Fibroblast of mammary gland (primary cell): ENCODE measurements around the gene NOL9.

ENCODE experiments used
- DNase-seq: peaks from one replicate; pipeline ENCODE4 v3.0.0-alpha.2; 2010; ENCODE audit warnings: low read depth
- H3K4me3 ChIP-seq: 2 replicates; pipeline ENCODE4 v1.5.1; 2011; ENCODE audit warnings: low read depth, mild to moderate bottlenecking, low read length, moderate library complexity; ENCODE audit not compliant: control insufficient read depth
- CTCF ChIP-seq: conservative IDR thresholded peaks from 2 replicates; pipeline ENCODE4 v1.5.1; 2011; ENCODE audit warnings: low read depth, low read length, inconsistent platforms; ENCODE audit not compliant: control insufficient read depth, insufficient read depth

Gene NOL9

GRCh38 chr1:6523566-6523965, 30.7 kb downstream of the NOL9 start:
- H3K4me3 ChIP-seq, result no peak overlapping the region
- DNase-seq, result peak; percentile 53
- TF ChIP-seq CTCF, result peak; percentile 63

DNA sequence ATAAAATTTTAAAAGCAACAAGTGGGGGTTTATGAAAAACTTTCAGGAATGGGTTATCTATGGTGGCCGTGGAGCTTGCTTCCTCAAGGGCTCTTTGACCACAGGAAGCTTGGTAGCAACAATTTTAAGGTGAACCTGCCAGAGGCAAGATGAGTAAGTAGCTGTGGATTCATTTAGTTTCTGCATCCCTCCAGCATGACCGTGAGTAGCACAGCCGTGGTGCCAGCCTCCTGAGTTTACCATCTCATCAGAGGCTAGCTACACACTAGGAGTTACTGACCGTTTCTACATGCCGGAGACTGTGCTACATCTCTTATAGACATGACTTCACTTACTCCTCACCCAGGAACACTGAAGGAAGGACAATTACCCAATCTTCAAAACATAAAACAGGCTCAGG, 32.8 kb downstream of the NOL9 start:
- no peak for TF ChIP-seq CTCF
- DNase-seq, result no peak
- H3K4me3 ChIP-seq, result no peak overlapping the region

DNA sequence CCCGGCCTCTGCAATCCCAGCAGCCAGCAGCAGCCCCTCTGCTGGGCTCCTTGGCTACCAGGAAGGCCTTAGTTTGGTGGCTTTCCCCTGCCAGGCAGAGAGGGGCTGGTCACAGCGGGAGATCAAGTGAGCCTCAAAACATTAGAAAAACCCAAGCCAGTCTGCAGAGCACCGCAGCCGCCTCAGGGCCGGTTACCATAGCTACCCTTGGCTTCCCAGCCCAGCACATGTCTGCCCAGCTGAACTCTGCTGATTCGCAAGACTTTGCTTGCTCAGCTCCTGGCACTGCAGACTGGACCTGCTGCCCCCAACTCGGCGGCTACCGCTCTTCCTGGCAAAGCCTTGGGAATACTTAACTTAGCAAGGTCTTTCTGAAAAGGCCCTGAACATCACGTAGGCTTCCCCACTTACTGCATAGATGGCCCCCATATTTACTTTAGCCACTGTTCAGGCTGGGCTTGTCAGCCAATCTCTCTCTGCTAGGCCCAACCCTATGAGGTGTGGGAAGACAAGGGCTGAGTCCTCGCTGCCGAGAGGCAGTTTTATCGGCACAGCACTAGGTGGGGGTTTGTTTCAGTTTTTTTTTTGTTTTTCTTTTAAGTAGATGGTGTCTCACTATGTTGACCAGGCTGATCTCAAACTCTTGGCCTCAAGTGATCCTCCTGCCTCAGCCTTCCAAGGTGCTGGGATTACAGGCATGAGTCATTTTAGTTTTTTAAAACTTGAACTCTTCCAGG, 34.2 kb downstream of the NOL9 start:
- H3K4me3 ChIP-seq, result no peak overlapping the region
- TF ChIP-seq CTCF, result no peak
- peak; percentile 61 for DNase-seq

DNA sequence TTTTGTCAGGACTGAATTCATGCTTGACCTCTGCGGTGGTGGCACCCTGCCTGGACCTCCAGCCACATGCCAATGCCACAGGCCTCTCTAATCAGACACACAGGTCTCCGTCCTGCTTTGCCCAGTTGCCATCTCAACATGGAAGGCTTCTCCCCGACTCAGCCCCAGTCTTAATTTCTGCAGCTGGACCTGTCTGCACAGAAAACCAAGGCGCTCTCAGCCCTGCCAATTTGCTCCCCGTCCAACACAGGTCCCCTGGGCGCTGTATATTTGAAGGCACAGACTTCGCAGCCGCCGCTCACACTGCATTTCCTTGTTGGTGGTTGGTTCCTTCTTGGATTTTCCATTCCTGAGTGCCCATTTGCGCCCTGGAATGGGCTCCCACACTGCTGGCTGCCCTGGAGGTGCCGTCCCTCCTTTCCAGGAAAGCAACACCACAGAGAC, 34.8 kb downstream of the NOL9 start:
- no peak for DNase-seq
- no peak overlapping the region for H3K4me3 ChIP-seq
- no peak for TF ChIP-seq CTCF

DNA sequence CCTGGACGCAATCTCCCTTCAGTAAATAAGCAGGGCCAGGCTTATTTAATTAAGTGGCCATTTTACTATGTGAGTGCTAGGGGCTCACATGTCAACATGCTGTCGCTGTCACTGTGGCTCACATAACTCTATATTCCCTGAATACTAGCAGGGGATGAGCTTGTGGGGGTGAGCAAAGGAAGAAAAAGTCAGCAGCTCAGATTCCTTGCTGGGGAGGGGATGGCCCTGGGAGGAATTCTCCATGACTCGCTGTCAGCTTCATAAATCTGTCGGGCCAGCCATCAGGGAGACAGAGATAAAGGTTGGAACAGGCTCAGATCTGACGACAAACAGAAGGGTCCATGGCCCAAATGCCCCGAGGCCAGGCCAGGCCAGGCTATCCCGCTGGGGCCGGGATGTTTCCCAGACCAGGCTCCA, 36.9 kb downstream of the NOL9 start:
- no peak for DNase-seq
- H3K4me3 ChIP-seq, result no peak overlapping the region
- no peak for TF ChIP-seq CTCF

GRCh38 chr1:6515771-6516170, 38.5 kb downstream of the NOL9 start:
- TF ChIP-seq CTCF, result no peak
- no peak for DNase-seq
- no peak overlapping the region for H3K4me3 ChIP-seq
